HepG2 (cell line): ENCODE measurements around the gene RNF213. TPM values are rescaled to one million over a fixed set of nuclear protein-coding genes. Genes with fewer than 3 reads are reported as not detected.

Experiments
- ATAC-seq: fragments of 200-7000 bp; cut with Tn5 transposase; 3 replicates; pipeline ENCODE4 v1.9.1; 2020; ENCODE audit warnings: mild to moderate bottlenecking, moderate library complexity
- BruUV-seq: library from RNA; stranded (reverse); fragments of 400-500 nt; replicated peaks from 2 replicates; lab custom pipeline; 2021; lab: Mats Ljungman, UMichigan
- CTCF ChIA-PET: fragments of 300-600 bp; formaldehyde crosslinking; extraction: SDS; loops from one replicate; lab custom pipeline; 2021; ENCODE audit warnings: low total read pairs, inconsistent platforms, low intra/inter-chr PET ratio; lab: Yijun Ruan, JAX
- POLR2A ChIA-PET: fragments of 350-600 bp; sonication (Branson Sonifier 250); formaldehyde crosslinking; loops from one replicate; lab custom pipeline; 2020; ENCODE audit warnings: antibody characterized with exemption, inconsistent platforms; lab: Yijun Ruan, JAX
- DNase-seq: peaks from one replicate; pipeline ENCODE4 v3.0.0-alpha.2; 2015; ENCODE audit warnings: low spot score
- FAIRE-seq: peaks from 3 replicates; lab custom pipeline; 2011; peaks lifted over from hg19 to GRCh38; lab: Jason Lieb, UNC
- H2AFZ ChIP-seq: one replicate; pipeline ENCODE4 v1.6.1; 2011; ENCODE audit warnings: low read length, inconsistent platforms
- H3K27ac ChIP-seq: fragments of 300-600 bp; 3 replicates; pipeline ENCODE4 v1.8.0; 2011; ENCODE audit warnings: mixed run types, mild to moderate bottlenecking, mixed read lengths, low read length, inconsistent platforms; ENCODE audit not compliant: insufficient read depth; ENCODE audit errors: extremely low read length
- H3K27me3 ChIP-seq, 2 experiments: fragments of 200-600 bp in 1 of 2; 2 replicates in 1 of 2; 3 replicates in 1 of 2; pipeline versions ENCODE4 v1.6.0 to v1.8.0; 2011; ENCODE audit warnings: low read length in 2 of 2, mild to moderate bottlenecking in 2 of 2, moderate library complexity in 2 of 2, inconsistent platforms in 1 of 2; ENCODE audit not compliant: insufficient read depth in 2 of 2, control insufficient read depth in 1 of 2
- H3K36me3 ChIP-seq, 2 experiments: fragments of 200-600 bp in 1 of 2; replicated peaks in 1 of 2; 2 replicates in 1 of 2; 3 replicates in 1 of 2; pipeline versions ENCODE4 v1.5.1 to v1.8.0; 2011; ENCODE audit warnings: low read length in 2 of 2, inconsistent platforms in 1 of 2; ENCODE audit not compliant: insufficient read depth in 2 of 2, control insufficient read depth in 1 of 2
- H3K4me1 ChIP-seq: 2 replicates; pipeline ENCODE4 v1.5.1; 2012; ENCODE audit warnings: low read length, inconsistent platforms; ENCODE audit not compliant: insufficient read depth
- H3K4me2 ChIP-seq: 2 replicates; pipeline ENCODE4 v1.6.0; 2011; ENCODE audit warnings: low read depth, low read length, inconsistent platforms
- H3K4me3 ChIP-seq, 3 experiments: fragments of 200-600 bp in 1 of 3; sonication (generic), shearing (Covaris generic) in 1 of 3; replicated peaks in 1 of 3; 2 replicates each; pipeline ENCODE4 v1.5.1; 2011 to 2016; ENCODE audit warnings: low read length in 3 of 3, inconsistent platforms in 2 of 3, low read depth in 2 of 3, mild to moderate bottlenecking in 2 of 3, control low read depth in 1 of 3, mixed read lengths in 1 of 3; ENCODE audit not compliant: insufficient read depth in 1 of 3
- H3K79me2 ChIP-seq: one replicate; pipeline ENCODE4 v1.6.1; 2011; ENCODE audit warnings: low read length, inconsistent platforms; ENCODE audit not compliant: insufficient read depth
- H3K9ac ChIP-seq: 2 replicates; pipeline ENCODE4 v1.6.0; 2011; ENCODE audit warnings: mild to moderate bottlenecking, low read depth, low read length, inconsistent platforms; ENCODE audit not compliant: insufficient read depth
- H3K9me3 ChIP-seq: 2 replicates; pipeline ENCODE4 v1.5.1; 2012; ENCODE audit warnings: mild to moderate bottlenecking, low read length
- H4K20me1 ChIP-seq: 2 replicates; pipeline ENCODE4 v1.6.0; 2011; ENCODE audit warnings: inconsistent platforms, mild to moderate bottlenecking, low read length, moderate library complexity; ENCODE audit not compliant: insufficient read depth
- KLF9 ChIP-seq: IDR thresholded peaks from 2 replicates; pipeline ENCODE4 v1.6.1; 2016; ENCODE audit warnings: low read depth
- POGZ ChIP-seq: sonication (generic); formaldehyde crosslinking; IDR thresholded peaks from 2 replicates; pipeline ENCODE4 v1.4.0; 2020; ENCODE audit warnings: mild to moderate bottlenecking, missing genetic modification reagents
- RBM39 ChIP-seq: fragments of 200-400 bp; formaldehyde crosslinking; IDR thresholded peaks from one replicate; pipeline ENCODE4 v1.6.1; 2018; ENCODE audit warnings: antibody characterized with exemption, mild to moderate bottlenecking, low read depth, low read length; ENCODE audit not compliant: poor library complexity, severe bottlenecking
- SOX5 ChIP-seq: IDR thresholded peaks from 2 replicates; pipeline ENCODE4 v1.6.1; 2016; ENCODE audit warnings: borderline replicate concordance
- THAP11 ChIP-seq: IDR thresholded peaks from 2 replicates; pipeline ENCODE4 v1.6.1; 2016; ENCODE audit warnings: missing biosample characterization, missing genetic modification reagents
- ZBTB7A ChIP-seq: sonication (generic); formaldehyde crosslinking; IDR thresholded peaks from 2 replicates; pipeline ENCODE4 v1.8.0; 2022; ENCODE audit warnings: mild to moderate bottlenecking, missing genetic modification reagents
- ZFY ChIP-seq: sonication (generic); formaldehyde crosslinking; IDR thresholded peaks from 2 replicates; pipeline ENCODE4 v1.4.0; 2020; ENCODE audit warnings: missing genetic modification reagents
- ZNF468 ChIP-seq: sonication (generic); formaldehyde crosslinking; IDR thresholded peaks from 2 replicates; pipeline ENCODE4 v1.8.0; 2022; ENCODE audit warnings: mild to moderate bottlenecking, moderate library complexity, missing genetic modification reagents
- ZNF552 ChIP-seq: sonication (generic); formaldehyde crosslinking; IDR thresholded peaks from 2 replicates; pipeline ENCODE4 v1.9.0; 2022; ENCODE audit warnings: missing genetic modification reagents, mild to moderate bottlenecking, borderline replicate concordance
- ZNF775 ChIP-seq: sonication (generic); formaldehyde crosslinking; IDR thresholded peaks from 2 replicates; pipeline ENCODE4 v1.4.0; 2020; ENCODE audit warnings: missing genetic modification reagents, mild to moderate bottlenecking, moderate library complexity, borderline replicate concordance
- WGBS: methylation state at CpG from one replicate; pipeline ENCODE4 v1.1.6; 2017; ENCODE audit warnings: low lambda C conversion rate; 5-methylcytosine and 5-hydroxymethylcytosine counted together
- in situ Hi-C: cut with HindIII; loops from 2 replicates; pipeline ENCODE4 v1.10.0; 2017; ENCODE audit warnings: low pct_unique_long_range_greater_than_20kb; ENCODE audit not compliant: extremely low pct_ligation_motif_present
- intact Hi-C: fragments of 100-400 bp; cut with micrococcal nuclease; formaldehyde crosslinking; loops from one replicate; pipeline ENCODE4 v1.10.0; 2022; ENCODE audit not compliant: unreplicated experiment
- polyA plus RNA-seq, 8 experiments: library from polyadenylated mRNA; depleted of rRNA in 3 of 8; stranded (reverse) in 7 of 8; unstranded in 1 of 8; fragments of >200 nt; fragmentation: Illumina TruSeq in 4 of 8; extraction: Trizol in 4 of 8; gene quantifications; 2 replicates each; pipeline versions ENCODE4 v1.2.1 to v1.2.3, GENCODE V29; 2011 to 2016; ENCODE audit warnings: low read depth in 4 of 8, missing spikeins in 1 of 8, mixed read lengths in 1 of 8; ENCODE audit not compliant: insufficient read depth in 1 of 8
- total RNA-seq, 5 experiments: library from RNA; depleted of rRNA; stranded (reverse); fragments of >200 nt; fragmentation: Illumina TruSeq; extraction: Trizol; gene quantifications; 2 replicates each; pipeline ENCODE4 v1.2.3, GENCODE V29; 2016; ENCODE audit warnings: low read depth in 1 of 5
- TF ChIP-seq, protein P1 (sequence below): sonication (generic); formaldehyde crosslinking; IDR thresholded peaks from 2 replicates; pipeline ENCODE4 v1.4.0; 2020; ENCODE audit warnings: missing genetic modification reagents, mild to moderate bottlenecking, borderline replicate concordance
- TF ChIP-seq, protein P2 (sequence below): sonication (generic); formaldehyde crosslinking; IDR thresholded peaks from 2 replicates; pipeline ENCODE4 v1.5.1; 2020; ENCODE audit warnings: missing genetic modification reagents, mild to moderate bottlenecking, borderline replicate concordance
- TF ChIP-seq, protein P3 (sequence below): sonication (generic); formaldehyde crosslinking; IDR thresholded peaks from 2 replicates; pipeline ENCODE4 v1.4.0; 2020; ENCODE audit warnings: missing genetic modification reagents, borderline replicate concordance
- TF ChIP-seq, protein P4 (sequence below): sonication (generic); formaldehyde crosslinking; IDR thresholded peaks from 2 replicates; pipeline ENCODE4 v1.8.0; 2022; ENCODE audit warnings: missing genetic modification reagents, low read depth, mild to moderate bottlenecking, borderline replicate concordance

Gene RNF213
- total and polyA plus RNA-seq, 2 of the 13 experiments (the other 11 are each of a cell fraction or from before 2014, with no cell fraction given), result 38.6 to 38.7 TPM

DNA sequence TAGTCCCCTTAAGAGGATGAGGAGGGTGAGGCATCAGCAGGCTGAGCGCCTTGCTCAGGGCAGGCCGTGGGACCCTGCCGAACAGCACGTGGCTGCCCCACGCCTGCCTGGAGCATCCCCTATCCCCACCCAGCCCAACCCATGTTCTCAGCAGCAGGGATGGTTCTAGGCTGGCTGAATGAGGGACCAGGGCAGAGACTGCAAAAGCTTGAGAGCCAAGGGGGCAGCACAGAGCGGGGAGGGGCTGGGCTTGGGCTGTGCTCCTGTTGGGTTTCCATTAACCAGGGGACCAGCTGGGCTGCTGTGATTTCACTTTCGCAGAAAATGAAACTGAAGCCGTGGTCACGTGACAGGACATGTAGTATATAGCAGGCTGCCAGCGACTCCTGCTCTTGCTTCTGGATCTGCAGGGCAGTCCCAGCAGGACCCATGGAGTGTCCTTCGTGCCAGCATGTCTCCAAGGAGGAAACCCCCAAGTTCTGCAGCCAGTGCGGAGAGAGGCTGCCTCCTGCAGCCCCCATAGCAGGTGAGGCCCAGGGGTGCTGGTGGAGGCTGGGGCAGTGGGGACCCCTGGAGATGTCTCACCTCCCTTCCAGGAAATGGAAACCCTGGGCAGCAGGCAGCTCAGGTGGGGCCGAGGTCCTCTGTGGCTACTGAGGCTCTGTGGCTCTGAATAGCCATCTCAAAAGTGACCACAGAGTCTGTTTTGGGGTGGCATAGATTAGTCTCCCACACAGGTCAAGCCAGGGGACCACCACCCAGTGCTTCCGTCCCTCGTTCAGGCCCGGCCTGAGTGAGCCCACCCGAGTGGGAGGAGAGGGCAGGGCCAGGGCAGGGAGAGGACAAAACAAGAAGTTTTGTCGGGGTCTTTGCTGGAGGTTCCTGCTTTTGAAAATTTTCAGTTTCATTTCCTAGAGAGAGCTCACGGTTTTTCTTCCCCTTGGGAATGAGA, 2.9 kb downstream of the RNF213 start:
- WGBS, result 3% methylated on average over 13 of the region's 19 CpGs
- H4K20me1 ChIP-seq, result no peaks in the 10 kb centered on the region
- DNase-seq, result peak; percentile 98
- H3K9me3 ChIP-seq, result no peaks in the 10 kb centered on the region
- peak overlapping the region; percentile 54 for H3K27ac ChIP-seq
- no peaks in the 10 kb centered on the region; a peak in 1 of 5 replicates for H3K27me3 ChIP-seq
- CTCF ChIA-PET, result no interaction called here
- BruUV-seq, result TSS peak; percentile 18
- peaks cover 50% of the 10 kb centered on the region for H3K4me1 ChIP-seq
- peak overlapping the region; percentile 68 to 89 (median 75) for H3K4me3 ChIP-seq
- ATAC-seq, result peak; percentile 82
- no peaks in the 10 kb centered on the region for H3K36me3 ChIP-seq
- peaks cover 6% of the 10 kb centered on the region for H3K79me2 ChIP-seq
- POLR2A ChIA-PET, result interaction anchor here (0.7 to 3.5 kb wide), 18 partner anchors 9 to 270 kb away, joined by 3 to 31 read pairs (median 4); partner anchors contain the start of genes SGSH and SLC26A11
- no peak overlapping the region for H2AFZ ChIP-seq
- in situ Hi-C loops (no loop called here), intact Hi-C loops (loop anchor here (2.0 kb wide), 2 partner anchors 43 to 117 kb away; partner anchors contain the start of genes EIF4A3, SGSH and SLC26A11)
- H3K4me2 ChIP-seq, result peak overlapping the region; percentile 99
- peak overlapping the region; percentile 69 for H3K9ac ChIP-seq
- FAIRE-seq, result peak; percentile 100
- TF ChIP-seq, protein P1, sequence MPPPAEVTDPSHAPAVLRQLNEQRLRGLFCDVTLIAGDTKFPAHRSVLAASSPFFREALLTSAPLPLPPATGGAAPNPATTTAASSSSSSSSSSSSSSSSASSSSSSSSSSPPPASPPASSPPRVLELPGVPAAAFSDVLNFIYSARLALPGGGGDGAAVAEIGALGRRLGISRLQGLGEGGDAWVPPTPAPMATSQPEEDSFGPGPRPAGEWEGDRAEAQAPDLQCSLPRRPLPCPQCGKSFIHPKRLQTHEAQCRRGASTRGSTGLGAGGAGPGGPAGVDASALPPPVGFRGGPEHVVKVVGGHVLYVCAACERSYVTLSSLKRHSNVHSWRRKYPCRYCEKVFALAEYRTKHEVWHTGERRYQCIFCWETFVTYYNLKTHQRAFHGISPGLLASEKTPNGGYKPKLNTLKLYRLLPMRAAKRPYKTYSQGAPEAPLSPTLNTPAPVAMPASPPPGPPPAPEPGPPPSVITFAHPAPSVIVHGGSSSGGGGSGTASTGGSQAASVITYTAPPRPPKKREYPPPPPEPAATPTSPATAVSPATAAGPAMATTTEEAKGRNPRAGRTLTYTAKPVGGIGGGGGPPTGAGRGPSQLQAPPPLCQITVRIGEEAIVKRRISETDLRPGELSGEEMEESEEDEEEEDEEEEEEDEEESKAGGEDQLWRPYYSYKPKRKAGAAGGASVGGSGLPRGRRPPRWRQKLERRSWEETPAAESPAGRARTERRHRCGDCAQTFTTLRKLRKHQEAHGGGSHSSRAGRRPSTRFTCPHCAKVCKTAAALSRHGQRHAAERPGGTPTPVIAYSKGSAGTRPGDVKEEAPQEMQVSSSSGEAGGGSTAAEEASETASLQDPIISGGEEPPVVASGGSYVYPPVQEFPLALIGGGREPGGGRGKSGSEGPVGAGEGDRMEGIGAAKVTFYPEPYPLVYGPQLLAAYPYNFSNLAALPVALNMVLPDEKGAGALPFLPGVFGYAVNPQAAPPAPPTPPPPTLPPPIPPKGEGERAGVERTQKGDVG (CRISPR knock-in tag), result no peak
- TF ChIP-seq, protein P2, sequence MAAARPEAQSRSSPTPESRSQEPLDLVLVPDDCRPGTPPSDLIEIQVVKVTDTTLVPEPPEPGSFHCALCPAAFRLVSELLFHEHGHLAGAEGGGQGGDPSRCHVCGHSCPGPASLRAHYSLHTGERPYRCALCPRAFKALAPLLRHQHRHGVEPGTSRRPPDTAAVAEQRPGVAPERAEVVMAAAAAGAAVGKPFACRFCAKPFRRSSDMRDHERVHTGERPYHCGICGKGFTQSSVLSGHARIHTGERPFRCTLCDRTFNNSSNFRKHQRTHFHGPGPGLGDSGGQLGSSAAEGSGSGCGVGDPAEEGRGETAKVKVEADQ (CRISPR knock-in tag), result 0 out of 2 replicates have a peak, but pooled peaks have one; percentile 89
- TF ChIP-seq POGZ (CRISPR knock-in tag), result no peak; the same call in 1 of the 2 replicates
- TF ChIP-seq, protein P3, sequence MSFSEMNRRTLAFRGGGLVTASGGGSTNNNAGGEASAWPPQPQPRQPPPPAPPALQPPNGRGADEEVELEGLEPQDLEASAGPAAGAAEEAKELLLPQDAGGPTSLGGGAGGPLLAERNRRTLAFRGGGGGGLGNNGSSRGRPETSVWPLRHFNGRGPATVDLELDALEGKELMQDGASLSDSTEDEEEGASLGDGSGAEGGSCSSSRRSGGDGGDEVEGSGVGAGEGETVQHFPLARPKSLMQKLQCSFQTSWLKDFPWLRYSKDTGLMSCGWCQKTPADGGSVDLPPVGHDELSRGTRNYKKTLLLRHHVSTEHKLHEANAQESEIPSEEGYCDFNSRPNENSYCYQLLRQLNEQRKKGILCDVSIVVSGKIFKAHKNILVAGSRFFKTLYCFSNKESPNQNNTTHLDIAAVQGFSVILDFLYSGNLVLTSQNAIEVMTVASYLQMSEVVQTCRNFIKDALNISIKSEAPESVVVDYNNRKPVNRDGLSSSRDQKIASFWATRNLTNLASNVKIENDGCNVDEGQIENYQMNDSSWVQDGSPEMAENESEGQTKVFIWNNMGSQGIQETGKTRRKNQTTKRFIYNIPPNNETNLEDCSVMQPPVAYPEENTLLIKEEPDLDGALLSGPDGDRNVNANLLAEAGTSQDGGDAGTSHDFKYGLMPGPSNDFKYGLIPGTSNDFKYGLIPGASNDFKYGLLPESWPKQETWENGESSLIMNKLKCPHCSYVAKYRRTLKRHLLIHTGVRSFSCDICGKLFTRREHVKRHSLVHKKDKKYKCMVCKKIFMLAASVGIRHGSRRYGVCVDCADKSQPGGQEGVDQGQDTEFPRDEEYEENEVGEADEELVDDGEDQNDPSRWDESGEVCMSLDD, result no peak; the same call in 1 of the 2 replicates
- TF ChIP-seq SOX5 (CRISPR knock-in tag), result peak; percentile 50; the same call in 1 of the 2 replicates
- TF ChIP-seq ZNF552 (CRISPR knock-in tag), result 0 out of 2 replicates have a peak, but pooled peaks have one; percentile 57
- TF ChIP-seq ZBTB7A (CRISPR knock-in tag), result no peak
- TF ChIP-seq ZNF468 (CRISPR knock-in tag), result no peak
- peak; percentile 65 for TF ChIP-seq THAP11 (CRISPR knock-in tag)
- peak; percentile 56 for TF ChIP-seq ZFY
- TF ChIP-seq ZNF775 (CRISPR knock-in tag), result no peak
- peak; percentile 54 for TF ChIP-seq RBM39
- TF ChIP-seq, protein P4, sequence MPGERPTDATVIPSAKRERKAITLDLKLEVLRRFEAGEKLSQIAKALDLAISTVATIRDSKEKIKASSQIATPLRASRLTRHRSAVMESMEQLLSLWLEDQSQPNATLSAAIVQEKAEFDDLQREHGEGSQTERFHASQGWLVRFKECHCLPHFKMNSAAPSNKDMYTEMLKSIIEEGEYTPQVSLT (CRISPR knock-in tag), result no peak
- TF ChIP-seq KLF9 (CRISPR knock-in tag), result peak; percentile 10; the same call in 1 of the 2 replicates
